Measurements from ENCODE around the gene ZNF574. TPM values are rescaled to one million over a fixed set of nuclear protein-coding genes. Genes with fewer than 3 reads are reported as not detected.

The ZNF574 gene
- total RNA-seq, 3 donors from 2014 or later: 11.2 to 17.5 (median 17.0) TPM

- H3K9me3 ChIP-seq: no peaks in the 10 kb centered on the region
- H3K4me3 ChIP-seq: no peak overlapping the region
- intact Hi-C loops (cut with DNase I, micrococcal nuclease): no loop called here
- no peak for ATAC-seq
- TF ChIP-seq CTCF (IDR thresholded peaks at IDR 0.05): no peak
- H3K36me3 ChIP-seq (ENCODE audit: low read depth): peaks cover 3% of the 10 kb centered on the region
- peaks cover 39% of the 10 kb centered on the region for H3K4me1 ChIP-seq (ENCODE audit: low read depth)
- DNase-seq: no peak
Measured at GRCh38 chr19:42079276-42079669, 3.3 kb downstream of the ZNF574 start.

DNA sequence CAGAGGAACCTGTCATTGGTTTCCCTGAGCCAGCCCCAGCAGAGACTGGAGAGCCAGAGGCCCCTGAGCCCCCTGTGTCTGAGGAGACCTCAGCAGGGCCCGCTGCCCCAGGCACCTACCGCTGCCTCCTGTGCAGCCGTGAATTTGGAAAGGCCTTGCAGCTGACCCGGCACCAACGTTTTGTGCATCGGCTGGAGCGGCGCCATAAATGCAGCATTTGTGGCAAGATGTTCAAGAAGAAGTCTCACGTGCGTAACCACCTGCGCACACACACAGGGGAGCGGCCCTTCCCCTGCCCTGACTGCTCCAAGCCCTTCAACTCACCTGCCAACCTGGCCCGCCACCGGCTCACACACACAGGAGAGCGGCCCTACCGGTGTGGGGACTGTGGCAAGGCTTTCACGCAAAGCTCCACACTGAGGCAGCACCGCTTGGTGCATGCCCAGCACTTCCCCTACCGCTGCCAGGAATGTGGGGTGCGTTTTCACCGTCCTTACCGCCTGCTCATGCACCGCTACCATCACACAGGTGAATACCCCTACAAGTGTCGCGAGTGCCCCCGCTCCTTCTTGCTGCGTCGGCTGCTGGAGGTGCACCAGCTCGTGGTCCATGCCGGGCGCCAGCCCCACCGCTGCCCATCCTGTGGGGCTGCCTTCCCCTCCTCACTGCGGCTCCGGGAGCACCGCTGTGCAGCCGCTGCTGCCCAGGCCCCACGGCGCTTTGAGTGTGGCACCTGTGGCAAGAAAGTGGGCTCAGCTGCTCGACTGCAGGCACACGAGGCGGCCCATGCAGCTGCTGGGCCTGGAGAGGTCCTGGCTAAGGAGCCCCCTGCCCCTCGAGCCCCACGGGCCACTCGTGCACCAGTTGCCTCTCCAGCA, 4.2 kb downstream of the ZNF574 start:
- H3K4me3 ChIP-seq: no peak overlapping the region
- TF ChIP-seq CTCF (IDR thresholded peaks at IDR 0.05): no peak
- ATAC-seq (no peak), DNase-seq (no peak)
- H3K36me3 ChIP-seq (ENCODE audit: low read depth): peaks cover 3% of the 10 kb centered on the region
- intact Hi-C loops (cut with DNase I, micrococcal nuclease): no loop called here
- H3K4me1 ChIP-seq (ENCODE audit: low read depth): peaks cover 34% of the 10 kb centered on the region
- H3K9me3 ChIP-seq: no peaks in the 10 kb centered on the region

GRCh38 chr19:42080764-42081375, 4.9 kb downstream of the ZNF574 start:
- H3K4me1 ChIP-seq (ENCODE audit: low read depth): peaks cover 31% of the 10 kb centered on the region
- no peak for TF ChIP-seq CTCF (IDR thresholded peaks at IDR 0.05)

GRCh38 chr19:42081584-42082203, 5.7 kb downstream of the ZNF574 start:
- peak; percentile 74 for ATAC-seq
- DNase-seq: peak in 1 of 3 donors; percentile 47
- intact Hi-C loops (cut with DNase I, micrococcal nuclease): no loop called here

More at GRCh38 chr19:42080764-42081375, 4.9 kb downstream of the ZNF574 start:
- no peaks in the 10 kb centered on the region for H3K9me3 ChIP-seq
- no peak overlapping the region for H3K4me3 ChIP-seq
- DNase-seq (peak in 1 of 3 donors; percentile 26), ATAC-seq (no peak)
- peaks cover 2% of the 10 kb centered on the region for H3K36me3 ChIP-seq (ENCODE audit: low read depth)
- intact Hi-C loops (cut with DNase I, micrococcal nuclease): no loop called here

GRCh38 chr19:42083537-42083936, 7.6 kb downstream of the ZNF574 start:
- DNase-seq: no peak
- intact Hi-C loops (cut with DNase I, micrococcal nuclease): no loop called here
- no peak for TF ChIP-seq CTCF (IDR thresholded peaks at IDR 0.05)

More at GRCh38 chr19:42081584-42082203, 5.7 kb downstream of the ZNF574 start:
- H3K9me3 ChIP-seq: no peaks in the 10 kb centered on the region
- no peak for TF ChIP-seq CTCF (IDR thresholded peaks at IDR 0.05)
- peaks cover 30% of the 10 kb centered on the region for H3K4me1 ChIP-seq (ENCODE audit: low read depth)
- no peaks in the 10 kb centered on the region for H3K36me3 ChIP-seq (ENCODE audit: low read depth)
- no peak overlapping the region for H3K4me3 ChIP-seq

More at GRCh38 chr19:42083537-42083936, 7.6 kb downstream of the ZNF574 start:
- ATAC-seq: no peak
- H3K36me3 ChIP-seq (ENCODE audit: low read depth): no peaks in the 10 kb centered on the region
- no peak overlapping the region for H3K4me3 ChIP-seq
- H3K4me1 ChIP-seq (ENCODE audit: low read depth): peaks cover 16% of the 10 kb centered on the region
- H3K9me3 ChIP-seq: no peaks in the 10 kb centered on the region
